GM12892 (cell line): Measurements from ENCODE around the gene COG6.

Experiments
- POLR2A ChIP-seq: IDR thresholded peaks from 2 replicates; pipeline ENCODE4 v1.6.1; 2011; ENCODE audit warnings: low read depth, low read length, control low read depth
- POLR2AphosphoS5 ChIP-seq: IDR thresholded peaks from 2 replicates; pipeline ENCODE4 v1.6.1; 2011; ENCODE audit warnings: low read depth, low read length, control low read depth

- no peak for TF ChIP-seq POLR2A
- no peak for TF ChIP-seq POLR2AphosphoS5
These were observed 32.8 kb downstream of the COG6 start for GRCh38 chr13:39688278-39688677.
